Kidney epithelial cell (primary cell): Measurements from ENCODE around the gene TMEM145. TPM values are rescaled to one million over a fixed set of nuclear protein-coding genes. Genes with fewer than 3 reads are reported as not detected.

Source experiments
- DNase-seq: peaks from one replicate; pipeline ENCODE4 v3.0.0-alpha.2; 2010; ENCODE audit warnings: low read depth
- H3K27me3 ChIP-seq: 2 replicates; pipeline ENCODE4 v1.6.0; 2011; ENCODE audit warnings: low read length; ENCODE audit not compliant: control insufficient read depth, insufficient read depth
- H3K36me3 ChIP-seq: 2 replicates; pipeline ENCODE4 v1.5.1; 2011; ENCODE audit warnings: low read length; ENCODE audit not compliant: control insufficient read depth, insufficient read depth
- H3K4me3 ChIP-seq: 2 replicates; pipeline ENCODE4 v1.5.1; 2011; ENCODE audit warnings: low read depth, mild to moderate bottlenecking, control low read depth, low read length
- CTCF ChIP-seq: IDR thresholded peaks from 2 replicates; pipeline ENCODE4 v1.5.1; 2011; ENCODE audit warnings: mild to moderate bottlenecking, moderate library complexity, low read length, control low read depth, inconsistent platforms; ENCODE audit not compliant: insufficient read depth, poor library complexity, severe bottlenecking
- total RNA-seq: library from RNA; depleted of rRNA; stranded (reverse); fragments of >200 nt; gene quantifications from 2 replicates; pipeline ENCODE4 v1.2.3, GENCODE V29; 2015

Gene TMEM145
- total RNA-seq, 1 donor from 2014 or later: 0.54 TPM

GRCh38 chr19:42287017-42287826 lies 25.9 kb upstream of the TMEM145 start:
- H3K36me3 ChIP-seq: peaks cover 14% of the 10 kb centered on the region
- DNase-seq: no peak
- no peaks in the 10 kb centered on the region for H3K27me3 ChIP-seq
- TF ChIP-seq CTCF: no peak
- no peak overlapping the region for H3K4me3 ChIP-seq

GRCh38 chr19:42287827-42288107 lies 25.3 kb upstream of the TMEM145 start:
- no peak for TF ChIP-seq CTCF
- Histone ChIP-seq H3K4me3 (no peak overlapping the region), H3K36me3 (peaks cover 14% of the 10 kb centered on the region), H3K27me3 (no peaks in the 10 kb centered on the region)
- no peak for DNase-seq

GRCh38 chr19:42288387-42288786 lies 24.7 kb upstream of the TMEM145 start:
- TF ChIP-seq CTCF: no peak
- Histone ChIP-seq H3K4me3 (no peak overlapping the region), H3K27me3 (no peaks in the 10 kb centered on the region), H3K36me3 (peaks cover 16% of the 10 kb centered on the region)
- DNase-seq: no peak

- no peak for DNase-seq
- peaks cover 18% of the 10 kb centered on the region for H3K36me3 ChIP-seq
- no peaks in the 10 kb centered on the region for H3K27me3 ChIP-seq
- no peak for TF ChIP-seq CTCF
- no peak overlapping the region for H3K4me3 ChIP-seq
Measured at GRCh38 chr19:42288881-42289555, 24.1 kb upstream of the TMEM145 start.

GRCh38 chr19:42289556-42290041 lies 23.5 kb upstream of the TMEM145 start:
- no peak for DNase-seq
- H3K4me3 ChIP-seq: no peak overlapping the region
- peaks cover 18% of the 10 kb centered on the region for H3K36me3 ChIP-seq
- TF ChIP-seq CTCF: no peak
- H3K27me3 ChIP-seq: no peaks in the 10 kb centered on the region

- no peak for TF ChIP-seq CTCF
- no peak for DNase-seq
- Histone ChIP-seq H3K27me3 (no peaks in the 10 kb centered on the region), H3K36me3 (peaks cover 18% of the 10 kb centered on the region), H3K4me3 (no peak overlapping the region)
Measured at GRCh38 chr19:42290136-42290522, 23.0 kb upstream of the TMEM145 start.
